HG03139 (cell line): ENCODE results near the gene ATXN3.

Source experiments
- ATAC-seq: cut with Tn5 transposase; IDR thresholded peaks from one replicate; pipeline ENCODE4 v1.9.1; 2021; ENCODE audit not compliant: unreplicated experiment

ATXN3 gene

GRCh38 chr14:92009604-92010003 is 96.8 kb downstream of the ATXN3 start:
- ATAC-seq: no peak
